SU-DHL-6 (cell line): ENCODE measurements around the gene ADGRG7.

ENCODE experiments used
- H2AFZ ChIP-seq: fragments of 200-600 bp; sonication (generic); 2 replicates; pipeline ENCODE4 v1.6.1; 2014; ENCODE audit warnings: low read depth, mild to moderate bottlenecking, moderate library complexity, mixed read lengths, antibody characterized with exemption, low read length; ENCODE audit not compliant: severe bottlenecking
- H3F3A ChIP-seq: fragments of 200-600 bp; shearing (Covaris generic); 2 replicates; pipeline ENCODE4 v1.6.0; 2016; ENCODE audit warnings: antibody characterized with exemption, mild to moderate bottlenecking; ENCODE audit not compliant: insufficient read depth
- H3K27ac ChIP-seq: fragments of 200-600 bp; sonication (generic); 2 replicates; pipeline ENCODE4 v1.5.1; 2016; ENCODE audit warnings: low read depth, mild to moderate bottlenecking, low read length, moderate library complexity, mixed read lengths
- H3K27me3 ChIP-seq: fragments of 200-600 bp; sonication (generic), shearing (Covaris generic); 2 replicates; pipeline ENCODE4 v1.6.0; 2014; ENCODE audit warnings: mild to moderate bottlenecking, low read length
- H3K36me3 ChIP-seq: fragments of 200-600 bp; sonication (generic); 2 replicates; pipeline ENCODE4 v1.6.1; 2014; ENCODE audit warnings: mild to moderate bottlenecking, low read length, mixed read lengths
- H3K4me2 ChIP-seq: fragments of 300-600, 200-600 bp; shearing (Covaris generic), sonication (generic); 2 replicates; pipeline ENCODE4 v1.6.0; 2014; ENCODE audit warnings: low read length, low read depth, mild to moderate bottlenecking; ENCODE audit not compliant: poor library complexity, severe bottlenecking
- H3K4me3 ChIP-seq: fragments of 200-600 bp; sonication (generic); 2 replicates; pipeline ENCODE4 v1.5.1; 2014; ENCODE audit warnings: antibody characterized with exemption, low read length, mild to moderate bottlenecking, mixed read lengths; ENCODE audit not compliant: insufficient read depth, poor library complexity, severe bottlenecking
- H3K79me2 ChIP-seq: fragments of 200-600 bp; sonication (generic); 2 replicates; pipeline ENCODE4 v1.6.1; 2014; ENCODE audit warnings: mild to moderate bottlenecking, low read length, moderate library complexity; ENCODE audit not compliant: insufficient read depth
- H3K9ac ChIP-seq: fragments of 200-600 bp; sonication (generic); 2 replicates; pipeline ENCODE4 v1.7.0; 2014; ENCODE audit warnings: mild to moderate bottlenecking, low read length
- H3K9me2 ChIP-seq: fragments of 200-600 bp; sonication (generic); replicated peaks from 2 replicates; pipeline ENCODE4 v1.6.1; 2014; ENCODE audit warnings: low read length; ENCODE audit not compliant: insufficient read depth
- H3K9me3 ChIP-seq: fragments of 200-600 bp; sonication (generic); 2 replicates; pipeline ENCODE4 v1.6.1; 2014; ENCODE audit warnings: low read length, mixed read lengths; ENCODE audit not compliant: insufficient read depth
- H4K20me1 ChIP-seq: fragments of 200-600 bp; sonication (generic); 2 replicates; pipeline ENCODE4 v1.6.1; 2014; ENCODE audit warnings: low read depth, mild to moderate bottlenecking, antibody characterized with exemption, low read length, moderate library complexity, mixed read lengths
- EZH2phosphoT487 ChIP-seq: fragments of 200-600 bp; sonication (generic), shearing (Covaris generic); conservative IDR thresholded peaks from 2 replicates; pipeline ENCODE4 v1.6.1; 2018; ENCODE audit warnings: mild to moderate bottlenecking, antibody characterized with exemption, low read length, moderate library complexity, mixed read lengths
- TF ChIP-seq, protein P1 (sequence below): fragments of 200-600 bp; sonication (generic); IDR thresholded peaks from one replicate; pipeline ENCODE4 v1.5.1; 2017; ENCODE audit warnings: antibody characterized with exemption, mild to moderate bottlenecking, low read length, moderate library complexity; ENCODE audit not compliant: insufficient read depth, poor library complexity, severe bottlenecking

Gene ADGRG7

DNA sequence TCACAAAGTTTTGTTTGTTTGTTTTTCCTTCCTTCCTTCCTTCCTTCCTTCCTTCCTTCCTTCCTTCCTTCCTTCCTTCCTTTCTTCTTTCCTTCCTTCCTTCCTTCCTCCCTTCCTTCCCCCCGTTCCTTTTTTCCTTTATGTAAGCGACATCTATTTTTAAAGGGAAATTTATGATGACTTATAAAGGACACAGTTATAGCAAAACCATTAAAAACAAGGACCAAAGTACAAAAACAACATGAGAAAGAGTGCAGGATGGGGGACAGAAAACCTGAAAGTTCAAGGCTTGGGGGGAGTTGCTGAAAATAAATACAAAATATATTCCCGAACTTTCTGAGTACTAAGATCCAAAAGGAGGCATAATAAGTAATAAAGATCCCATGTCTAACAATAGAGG is 1.8 kb downstream of the ADGRG7 start:
- H3K79me2 ChIP-seq = no peaks in the 10 kb centered on the region
- no peaks in the 10 kb centered on the region for H3K27me3 ChIP-seq
- no peak for TF ChIP-seq EZH2phosphoT487
- TF ChIP-seq, protein P1, sequence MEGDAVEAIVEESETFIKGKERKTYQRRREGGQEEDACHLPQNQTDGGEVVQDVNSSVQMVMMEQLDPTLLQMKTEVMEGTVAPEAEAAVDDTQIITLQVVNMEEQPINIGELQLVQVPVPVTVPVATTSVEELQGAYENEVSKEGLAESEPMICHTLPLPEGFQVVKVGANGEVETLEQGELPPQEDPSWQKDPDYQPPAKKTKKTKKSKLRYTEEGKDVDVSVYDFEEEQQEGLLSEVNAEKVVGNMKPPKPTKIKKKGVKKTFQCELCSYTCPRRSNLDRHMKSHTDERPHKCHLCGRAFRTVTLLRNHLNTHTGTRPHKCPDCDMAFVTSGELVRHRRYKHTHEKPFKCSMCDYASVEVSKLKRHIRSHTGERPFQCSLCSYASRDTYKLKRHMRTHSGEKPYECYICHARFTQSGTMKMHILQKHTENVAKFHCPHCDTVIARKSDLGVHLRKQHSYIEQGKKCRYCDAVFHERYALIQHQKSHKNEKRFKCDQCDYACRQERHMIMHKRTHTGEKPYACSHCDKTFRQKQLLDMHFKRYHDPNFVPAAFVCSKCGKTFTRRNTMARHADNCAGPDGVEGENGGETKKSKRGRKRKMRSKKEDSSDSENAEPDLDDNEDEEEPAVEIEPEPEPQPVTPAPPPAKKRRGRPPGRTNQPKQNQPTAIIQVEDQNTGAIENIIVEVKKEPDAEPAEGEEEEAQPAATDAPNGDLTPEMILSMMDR = no peak

DNA sequence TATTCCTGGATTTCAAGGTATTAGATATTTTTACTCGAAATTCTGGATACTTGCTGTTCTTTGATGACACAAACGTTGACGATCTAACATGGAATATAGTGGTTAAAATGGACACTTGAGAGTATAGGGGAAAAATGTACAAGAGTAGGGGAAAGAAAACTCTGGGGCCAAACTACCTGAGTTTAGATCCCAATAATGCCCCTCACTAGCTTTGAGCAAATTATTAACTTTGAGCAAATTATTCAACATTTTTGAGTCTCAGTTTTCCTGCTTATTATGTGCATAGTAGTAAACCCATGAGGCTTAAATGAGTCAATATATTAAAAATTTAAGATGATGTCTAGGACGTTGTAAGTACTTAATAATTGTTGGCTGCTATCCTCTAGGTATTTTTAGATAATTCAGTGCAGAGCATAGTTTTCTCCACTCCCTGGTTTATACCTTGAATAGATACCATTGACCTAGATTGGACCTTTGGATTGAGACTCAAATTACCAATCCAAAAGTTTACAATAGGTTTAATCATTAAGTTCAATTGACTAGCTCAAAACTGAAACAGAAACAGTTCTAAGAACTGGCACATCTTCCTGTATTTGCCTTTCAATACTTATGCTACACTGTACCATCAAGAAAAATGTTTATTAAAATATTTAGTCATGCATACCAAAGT is 4.5 kb downstream of the ADGRG7 start:
- H3K9ac ChIP-seq = no peak overlapping the region
- no peaks in the 10 kb centered on the region for H3K9me3 ChIP-seq
- no peak for TF ChIP-seq EZH2phosphoT487
- TF ChIP-seq, protein P1 = no peak
- no peak overlapping the region for H2AFZ ChIP-seq
- no peak overlapping the region for H3K4me3 ChIP-seq
- H3F3A ChIP-seq = no peaks in the 10 kb centered on the region
- no peaks in the 10 kb centered on the region for H3K79me2 ChIP-seq
- H3K27ac ChIP-seq = no peak overlapping the region
- H4K20me1 ChIP-seq = no peaks in the 10 kb centered on the region
- no peaks in the 10 kb centered on the region for H3K36me3 ChIP-seq
- no peak overlapping the region for H3K4me2 ChIP-seq
- no peaks in the 10 kb centered on the region for H3K9me2 ChIP-seq
- H3K27me3 ChIP-seq = no peaks in the 10 kb centered on the region

More for the DNA sequence above, 1.8 kb downstream of the ADGRG7 start:
- Histone ChIP-seq H2AFZ (no peak overlapping the region), H3F3A (no peaks in the 10 kb centered on the region), H3K9me2 (no peaks in the 10 kb centered on the region), H3K4me2 (no peak overlapping the region), H3K36me3 (no peaks in the 10 kb centered on the region), H3K9ac (no peak overlapping the region), H3K4me3 (no peak overlapping the region), H4K20me1 (no peaks in the 10 kb centered on the region), H3K9me3 (no peaks in the 10 kb centered on the region), H3K27ac (no peak overlapping the region)

DNA sequence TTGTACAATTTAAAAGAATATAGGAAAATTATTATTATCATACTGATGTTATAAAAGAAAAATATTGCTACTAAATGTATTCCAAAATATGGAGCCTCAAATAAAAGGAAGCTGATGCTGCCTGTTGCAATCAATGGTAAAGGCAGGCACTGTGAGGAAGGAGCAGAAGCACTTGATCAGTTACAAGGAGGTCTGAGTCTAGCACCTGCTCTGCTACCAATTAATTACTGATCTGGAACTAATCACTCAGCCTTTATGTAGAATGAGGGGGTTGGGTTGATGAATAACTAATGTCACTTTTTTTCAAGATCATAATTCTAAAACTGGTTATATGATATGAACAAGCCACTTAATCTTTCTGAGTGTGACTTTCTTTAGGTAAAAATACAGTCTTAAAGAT is 5.5 kb downstream of the ADGRG7 start:
- no peaks in the 10 kb centered on the region for H3K27me3 ChIP-seq
- H3K9ac ChIP-seq = no peak overlapping the region
- H3K9me3 ChIP-seq = no peaks in the 10 kb centered on the region
- no peak overlapping the region for H3K4me2 ChIP-seq
- TF ChIP-seq, protein P1 = no peak
- TF ChIP-seq EZH2phosphoT487 = no peak
- H3K27ac ChIP-seq = no peak overlapping the region
- no peaks in the 10 kb centered on the region for H3K9me2 ChIP-seq
- no peaks in the 10 kb centered on the region for H3F3A ChIP-seq
- H2AFZ ChIP-seq = no peak overlapping the region
- no peaks in the 10 kb centered on the region for H4K20me1 ChIP-seq
- no peaks in the 10 kb centered on the region for H3K79me2 ChIP-seq
- no peak overlapping the region for H3K4me3 ChIP-seq
- H3K36me3 ChIP-seq = no peaks in the 10 kb centered on the region

DNA sequence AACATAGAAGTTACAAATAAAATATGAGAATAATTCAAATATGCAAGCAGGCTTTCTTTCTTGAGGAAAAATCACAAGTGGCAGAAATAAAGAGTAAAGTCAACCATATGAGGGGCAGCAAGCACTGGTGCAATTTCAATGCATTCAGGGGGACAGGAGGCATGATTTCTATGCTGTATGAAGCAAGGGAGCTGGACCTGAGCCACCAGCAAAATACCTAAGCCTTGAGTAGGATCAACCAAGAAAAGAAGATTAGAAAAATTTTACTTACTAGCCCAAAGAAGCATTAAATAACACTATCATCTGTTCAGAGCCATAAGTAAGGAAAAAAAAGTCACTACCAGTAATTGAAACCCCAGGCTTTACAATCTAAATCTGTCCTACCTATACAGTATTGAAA is 6.3 kb downstream of the ADGRG7 start:
- Histone ChIP-seq H3K9me3 (no peaks in the 10 kb centered on the region), H2AFZ (no peak overlapping the region), H3K27me3 (no peaks in the 10 kb centered on the region), H3K4me2 (no peak overlapping the region), H4K20me1 (no peaks in the 10 kb centered on the region), H3K4me3 (no peak overlapping the region), H3K79me2 (no peaks in the 10 kb centered on the region), H3K9me2 (no peaks in the 10 kb centered on the region), H3F3A (no peaks in the 10 kb centered on the region), H3K27ac (no peak overlapping the region), H3K36me3 (no peaks in the 10 kb centered on the region), H3K9ac (no peak overlapping the region)
- TF ChIP-seq, protein P1 = no peak
- TF ChIP-seq EZH2phosphoT487 = no peak
